Stimulated activated naive CD4-positive, alpha-beta T cell (primary cell): ENCODE results near the gene C5orf15.
"Not testable (repeated sequence)": the region's sequence is repeated elsewhere in the genome, so short reads cannot be mapped to it uniquely, and the experiment has no call there.

Experiments used
- DNase-seq, 6 experiments: peaks; one replicate each; lab custom pipeline; 2025; lab: John Stamatoyannopoulos, UW

The C5orf15 gene

DNA sequence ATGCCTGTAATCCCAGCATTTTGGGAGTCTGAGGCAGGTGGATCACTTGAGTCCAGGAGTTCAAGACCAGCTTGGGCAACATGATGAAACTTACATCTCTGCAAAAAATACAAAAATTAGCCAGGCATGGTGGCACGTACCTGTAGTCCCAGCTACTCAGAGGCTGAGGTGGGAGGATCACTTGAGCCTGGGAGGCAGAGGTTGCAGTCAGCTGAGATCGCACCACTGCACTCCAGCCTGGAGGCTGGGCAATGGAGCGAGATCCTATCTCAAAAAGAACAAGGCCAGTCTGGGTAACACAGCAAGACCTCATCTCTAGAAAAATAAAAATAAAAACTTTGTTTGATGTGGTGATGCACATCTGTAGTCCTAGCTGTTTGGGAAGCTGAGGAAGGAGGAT lies 30.8 kb downstream of the C5orf15 start:
- DNase-seq, result not testable (repeated sequence)

DNA sequence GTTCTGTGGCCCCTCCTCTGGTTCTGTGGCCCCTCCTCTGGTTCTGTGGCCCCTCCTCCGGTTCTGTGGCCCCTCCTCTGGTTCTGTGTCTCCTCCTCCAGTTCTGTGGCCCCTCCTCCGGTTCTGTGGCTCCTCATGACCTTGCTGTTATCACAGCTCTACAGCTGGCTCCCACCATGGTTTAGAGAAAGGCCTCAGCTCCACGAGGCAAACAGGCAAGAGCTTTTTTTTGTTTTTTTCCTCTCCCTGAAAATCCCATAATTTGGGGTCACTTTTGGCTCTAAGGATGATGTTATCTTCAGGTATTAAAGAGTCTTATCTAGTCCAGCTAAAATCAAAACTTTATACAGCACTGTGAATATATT lies 31.8 kb downstream of the C5orf15 start:
- DNase-seq, result no peak

DNA sequence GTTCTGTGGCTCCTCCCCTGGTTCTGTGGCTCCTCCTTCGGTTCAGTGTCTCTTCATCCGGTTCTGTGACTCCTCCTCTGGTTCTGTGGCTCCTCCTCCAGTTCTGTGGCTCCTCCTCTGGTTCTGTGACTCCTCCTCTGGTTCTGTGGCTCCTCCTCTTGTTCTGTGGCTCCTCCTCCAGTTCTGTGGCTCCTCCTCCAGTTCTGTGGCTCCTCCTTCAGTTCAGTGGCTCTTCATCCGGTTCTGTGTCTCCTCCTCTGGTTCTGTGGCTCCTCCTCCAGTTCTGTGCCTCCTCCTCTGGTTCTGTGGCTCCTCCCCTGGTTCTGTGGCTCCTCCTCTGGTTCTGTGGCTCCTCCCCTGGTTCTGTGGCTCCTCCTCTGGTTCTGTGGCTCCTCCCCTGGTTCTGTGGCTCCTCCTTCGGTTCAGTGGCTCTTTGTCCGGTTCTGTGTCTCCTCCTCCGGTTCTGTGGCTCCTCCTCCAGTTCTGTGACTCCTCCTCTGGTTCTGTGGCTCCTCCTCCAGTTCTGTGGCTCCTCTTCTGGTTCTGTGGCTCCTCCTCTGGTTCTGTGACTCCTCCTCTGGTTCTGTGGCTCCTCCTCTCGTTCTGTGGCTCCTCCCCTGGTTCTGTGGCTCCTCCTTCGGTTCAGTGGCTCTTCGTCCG lies 32.3 kb downstream of the C5orf15 start:
- not testable (repeated sequence) for DNase-seq

DNA sequence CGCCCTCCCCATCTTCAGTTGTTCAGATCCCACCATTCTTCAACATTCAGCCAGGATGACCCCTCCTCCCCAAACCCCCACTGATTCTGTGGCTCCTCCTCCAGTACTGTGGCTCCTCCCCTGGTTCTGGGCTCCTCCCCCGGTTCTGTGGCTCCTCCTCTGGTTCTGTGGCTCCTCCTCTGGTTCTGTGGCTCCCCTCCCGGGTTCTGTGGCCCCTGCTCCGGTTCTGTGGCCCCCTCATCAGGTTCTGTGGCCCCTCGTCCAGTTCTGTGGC lies 32.8 kb downstream of the C5orf15 start:
- DNase-seq, result no peak

DNA sequence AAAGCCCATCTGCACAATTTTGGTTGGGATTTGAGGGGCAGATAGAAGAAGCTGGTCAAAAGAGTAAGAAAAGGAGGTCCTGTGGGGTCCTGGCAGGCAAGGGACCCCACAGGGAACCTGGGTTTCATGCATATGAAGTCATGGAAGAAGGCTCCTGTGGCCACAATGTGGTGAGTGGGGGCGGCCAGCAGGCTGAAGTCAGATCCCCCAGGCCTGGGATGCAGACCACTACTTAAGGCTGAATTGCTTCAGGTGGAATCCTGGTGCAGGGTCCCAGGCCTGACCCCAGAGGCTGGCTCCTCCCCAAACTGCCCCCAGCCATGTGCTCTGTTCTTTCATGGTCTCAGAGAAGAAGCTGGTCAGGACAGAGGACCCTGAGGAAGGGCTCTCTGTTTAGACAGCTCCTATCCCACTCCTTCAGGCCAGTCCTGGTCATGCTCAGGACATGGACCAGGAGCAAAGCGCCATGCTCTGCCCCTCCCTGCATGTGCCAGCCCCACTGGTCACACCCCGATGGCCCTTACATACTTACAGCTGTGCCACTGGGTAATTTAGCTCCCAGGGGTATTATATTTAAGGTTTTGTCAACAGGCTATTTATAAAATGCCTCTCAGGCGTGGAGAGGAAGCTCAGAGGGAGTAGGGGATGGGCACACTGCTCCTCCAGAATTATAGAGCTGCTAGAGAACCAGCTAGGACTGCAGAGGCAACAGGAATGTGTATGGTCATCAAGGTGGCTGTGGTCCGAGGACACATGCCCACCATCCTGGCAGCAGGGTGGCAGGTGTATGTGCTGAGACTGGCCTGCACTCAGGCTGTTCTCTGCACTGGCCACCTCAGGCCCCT lies 33.4 kb downstream of the C5orf15 start:
- DNase-seq, result no peak

DNA sequence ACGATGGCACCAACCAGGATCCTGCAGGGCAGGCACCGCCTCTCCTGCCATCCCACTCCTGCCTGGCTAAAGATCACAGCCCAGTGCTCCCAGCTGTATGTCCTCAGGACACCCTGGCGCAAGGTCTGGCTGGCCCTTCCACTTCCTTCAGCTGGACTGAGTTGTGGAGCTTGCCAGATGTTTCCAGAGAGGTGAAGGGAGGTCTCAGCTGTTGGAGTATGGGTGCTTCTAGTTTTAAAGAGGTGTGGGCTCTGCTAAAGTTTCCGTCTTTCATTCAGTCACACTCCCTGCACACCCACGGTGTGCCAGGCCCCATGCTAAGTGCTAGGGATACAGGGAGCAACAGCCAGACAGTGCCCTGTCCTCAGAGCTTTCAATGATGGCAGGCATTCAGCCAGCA lies 34.1 kb downstream of the C5orf15 start:
- DNase-seq, result no peak

DNA sequence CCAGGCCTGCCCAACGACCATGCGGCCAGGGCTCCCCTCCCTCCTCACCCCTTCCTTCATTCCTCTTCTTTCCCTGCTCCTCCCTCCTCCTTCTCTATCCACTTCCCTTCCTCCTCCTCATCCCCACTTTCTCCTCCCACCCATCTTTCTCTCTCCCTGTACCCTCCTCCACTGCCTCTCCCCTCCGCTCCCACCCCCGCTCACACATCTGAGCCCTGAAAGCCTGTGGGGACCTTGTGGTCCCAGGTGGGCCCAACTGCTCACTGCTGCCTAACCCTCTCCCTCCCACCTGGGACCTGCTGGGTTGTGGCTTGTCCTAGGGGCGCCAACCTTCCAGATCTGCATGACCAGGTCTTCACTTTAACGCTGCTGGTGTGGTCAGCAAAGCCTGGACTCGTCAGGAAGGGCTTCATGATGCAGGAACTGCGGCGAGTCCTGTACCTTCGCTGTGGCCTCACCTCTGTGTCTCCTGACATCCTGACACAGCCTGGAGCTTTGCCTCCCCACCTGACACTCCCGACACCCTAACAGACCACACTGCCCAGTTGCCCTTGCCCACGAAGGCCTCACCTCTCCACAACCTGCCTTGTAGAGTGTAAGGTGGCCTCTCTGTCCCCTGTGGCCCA lies 34.6 kb downstream of the C5orf15 start:
- DNase-seq, result no peak

DNA sequence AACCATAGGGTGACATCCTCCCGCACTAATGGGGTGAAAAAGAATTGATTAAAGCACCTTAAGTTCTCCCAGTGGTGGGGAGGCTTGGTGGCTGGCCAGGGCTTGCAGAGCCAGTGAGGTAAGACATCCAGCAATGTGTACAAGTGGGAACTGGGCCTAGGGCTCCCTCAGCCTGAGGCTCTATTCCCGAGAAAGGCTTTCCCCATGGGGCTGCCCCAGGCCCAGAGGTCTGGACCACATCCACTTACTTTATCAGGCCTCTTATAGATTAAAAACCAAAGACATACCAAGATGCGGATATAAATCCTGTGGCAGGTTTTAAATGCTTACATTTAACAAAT lies 35.3 kb downstream of the C5orf15 start:
- no peak for DNase-seq

DNA sequence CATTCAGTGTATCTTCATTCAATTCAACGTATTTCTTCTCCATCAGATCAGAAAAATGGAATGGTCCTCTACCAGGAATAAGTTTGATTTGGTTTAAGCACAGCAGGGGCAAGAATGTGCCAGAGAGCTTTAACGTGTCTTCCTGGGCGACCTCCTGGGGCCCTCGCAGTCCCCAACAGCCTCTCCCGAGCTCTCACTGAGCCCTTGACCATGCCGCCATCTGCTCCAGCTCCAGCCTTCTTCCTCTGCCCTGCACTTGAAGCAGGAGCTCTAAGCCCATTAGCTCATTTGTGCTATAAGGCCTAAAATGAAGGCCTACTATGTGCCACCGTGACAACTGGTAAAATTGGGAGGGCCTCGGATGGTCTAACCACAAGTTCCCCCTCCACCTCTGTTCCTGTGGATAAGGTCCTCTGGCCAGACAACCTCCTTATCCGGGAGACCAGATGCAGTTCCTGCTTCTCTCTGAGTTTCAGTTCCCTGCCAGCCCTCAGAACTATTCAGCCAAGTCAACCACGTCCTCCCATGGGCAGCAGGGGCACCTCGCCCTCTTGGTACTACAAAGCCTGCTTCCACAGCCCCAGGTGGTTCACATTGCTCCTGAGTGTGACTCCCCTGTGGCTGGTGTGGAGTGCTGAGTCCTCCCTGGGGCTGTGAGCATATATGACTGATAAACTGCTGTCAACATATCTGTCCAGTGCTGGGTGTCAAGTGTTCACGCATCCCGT lies 35.8 kb downstream of the C5orf15 start:
- no peak for DNase-seq

DNA sequence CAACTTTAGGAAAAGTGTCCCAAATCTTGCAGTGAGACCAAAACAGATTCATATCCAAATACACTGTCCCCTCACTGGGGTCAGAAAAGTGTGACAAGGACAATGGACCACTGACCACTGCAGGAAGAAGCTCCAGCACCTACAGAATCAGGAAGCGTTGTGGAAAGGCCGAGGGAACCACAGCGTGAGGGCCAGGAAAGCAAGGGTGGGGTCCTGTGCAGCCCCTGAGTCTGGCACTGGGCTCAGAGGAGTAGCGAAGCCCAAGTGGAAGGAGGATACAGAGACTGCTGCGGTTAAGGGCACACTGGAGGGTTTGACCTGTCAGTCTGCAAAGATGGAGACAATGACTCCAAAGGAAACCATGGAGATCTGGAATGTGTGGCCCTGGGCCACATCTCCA lies 36.9 kb downstream of the C5orf15 start:
- DNase-seq, result no peak

DNA sequence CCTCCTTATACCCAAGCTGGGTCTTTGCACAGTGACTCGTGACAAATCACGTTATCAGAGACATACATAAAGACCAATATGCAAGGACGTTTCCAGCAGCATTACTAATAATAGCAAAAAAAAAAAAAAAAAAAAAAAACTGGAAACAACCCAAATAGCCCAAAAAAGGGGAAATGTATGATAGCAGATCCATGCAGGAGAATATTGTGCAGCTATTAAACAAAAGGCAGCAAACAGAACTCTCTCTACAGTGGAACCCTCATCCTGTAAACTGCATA lies 37.7 kb downstream of the C5orf15 start:
- no peak for DNase-seq

DNA sequence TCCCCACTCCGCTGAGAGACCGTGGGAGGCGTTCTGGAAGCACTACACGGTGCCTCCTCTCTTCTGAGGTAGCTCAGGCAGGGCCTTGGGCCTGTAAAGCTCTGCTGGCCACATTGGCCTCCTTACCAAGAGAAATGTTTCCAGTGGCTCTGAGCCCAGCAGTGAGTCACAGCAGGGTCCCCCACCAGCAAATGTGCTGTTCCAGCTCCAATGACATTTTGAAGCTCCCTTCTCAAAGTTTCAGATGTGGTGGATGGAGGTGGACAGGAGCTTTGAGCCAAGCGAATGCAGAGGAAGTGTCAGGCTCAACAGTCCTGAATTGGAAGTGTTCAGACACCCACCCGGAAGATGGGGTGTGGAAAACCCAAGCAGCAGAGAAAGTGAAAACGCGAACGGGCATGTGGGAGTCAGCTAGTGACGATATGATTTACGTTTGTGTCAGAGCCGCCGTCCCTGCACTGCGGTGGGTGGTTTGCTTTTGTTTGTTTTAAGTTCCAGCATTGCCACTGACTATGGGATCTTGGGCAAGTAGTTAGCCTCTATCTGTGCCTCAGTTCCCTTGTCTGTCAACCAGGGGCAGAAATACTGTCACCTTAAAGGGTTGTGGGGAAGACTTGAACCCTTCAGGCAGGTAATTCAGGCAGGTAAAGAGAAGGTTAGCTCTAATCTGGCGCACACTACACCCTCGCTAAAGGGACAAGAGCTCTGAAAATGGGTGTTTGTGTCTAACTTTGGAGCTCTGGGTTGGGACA lies 38.2 kb downstream of the C5orf15 start:
- DNase-seq, result peak in 5 of 6 experiments; percentile 12 to 58 (median 17)

DNA sequence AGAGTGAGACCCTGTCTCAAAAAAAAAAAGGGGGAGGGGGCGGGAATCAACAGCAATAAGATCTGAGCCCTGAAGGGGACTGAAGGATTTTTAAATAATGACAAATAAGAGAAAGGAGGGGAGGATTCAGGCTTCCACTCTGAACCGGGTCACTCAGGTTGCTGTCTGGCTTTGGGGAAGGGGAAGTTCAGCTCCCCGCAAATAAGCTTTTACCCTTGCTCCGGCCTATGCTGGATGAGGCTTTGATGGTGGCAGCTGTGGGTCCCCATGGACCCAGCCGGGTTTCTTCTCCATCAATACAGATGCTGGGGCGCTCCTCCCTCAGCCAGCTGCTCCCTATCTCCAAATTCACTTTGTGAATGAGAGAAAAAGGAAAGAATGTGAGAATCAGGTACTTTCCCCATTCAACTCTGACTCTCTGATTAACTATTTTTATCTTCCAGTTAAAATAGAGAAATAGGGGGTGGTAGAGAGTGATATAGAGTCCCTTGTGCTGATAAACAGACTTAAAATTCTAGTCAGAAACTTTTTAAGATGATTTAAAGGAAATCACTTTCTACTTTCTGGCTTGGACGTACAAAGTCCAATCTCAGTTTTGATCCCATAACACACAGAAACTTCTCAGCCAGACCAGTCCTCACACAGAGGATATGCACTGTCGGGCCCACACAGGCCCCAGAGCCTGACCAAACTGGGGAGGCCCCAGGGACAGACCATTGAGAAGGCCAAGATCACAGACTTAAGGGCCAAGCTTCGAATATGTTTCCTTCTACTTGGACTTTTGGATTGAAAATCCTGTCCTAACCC lies 39.6 kb downstream of the C5orf15 start:
- no peak for DNase-seq

DNA sequence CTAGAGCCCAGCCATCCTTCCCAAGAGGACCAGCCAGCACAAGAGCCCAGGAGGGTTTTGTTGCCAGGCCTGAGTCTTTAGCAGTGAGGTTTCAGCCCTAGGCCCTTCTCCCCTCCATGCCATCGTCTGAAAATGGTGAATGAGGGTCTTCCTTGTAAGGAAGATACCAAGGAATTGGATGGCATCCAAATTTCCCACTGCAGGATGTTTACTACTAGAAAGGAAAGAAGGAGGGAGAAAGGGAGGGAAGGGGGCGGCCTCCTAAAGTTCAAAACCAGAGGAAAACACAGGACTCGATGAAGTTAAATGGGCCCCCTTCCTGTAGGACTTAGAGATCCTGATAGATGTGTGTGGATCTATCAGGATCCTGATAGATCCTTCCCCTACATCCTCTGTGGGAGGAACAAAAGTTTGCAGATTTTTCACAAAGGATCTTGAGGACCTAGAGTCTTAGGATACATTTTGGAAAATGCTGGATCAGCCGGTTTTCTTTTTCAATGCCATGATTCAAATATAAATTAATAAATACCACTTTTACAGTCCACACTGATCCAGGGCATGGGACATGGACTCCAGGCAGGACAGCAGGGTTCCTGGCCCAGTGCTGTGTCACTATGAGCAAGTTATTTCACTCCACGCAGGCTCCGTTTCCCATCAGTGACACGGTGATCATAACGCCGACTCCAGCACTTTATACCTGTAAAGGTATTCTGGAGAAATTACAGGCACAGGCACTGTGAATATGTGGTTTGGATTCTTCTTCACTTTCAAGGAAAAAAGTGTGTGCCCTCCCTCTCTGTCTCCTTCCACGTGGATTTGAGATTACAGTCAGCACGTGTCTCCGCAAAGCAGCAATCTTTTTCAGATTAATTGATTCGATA lies 40.9 kb downstream of the C5orf15 start:
- no peak for DNase-seq

DNA sequence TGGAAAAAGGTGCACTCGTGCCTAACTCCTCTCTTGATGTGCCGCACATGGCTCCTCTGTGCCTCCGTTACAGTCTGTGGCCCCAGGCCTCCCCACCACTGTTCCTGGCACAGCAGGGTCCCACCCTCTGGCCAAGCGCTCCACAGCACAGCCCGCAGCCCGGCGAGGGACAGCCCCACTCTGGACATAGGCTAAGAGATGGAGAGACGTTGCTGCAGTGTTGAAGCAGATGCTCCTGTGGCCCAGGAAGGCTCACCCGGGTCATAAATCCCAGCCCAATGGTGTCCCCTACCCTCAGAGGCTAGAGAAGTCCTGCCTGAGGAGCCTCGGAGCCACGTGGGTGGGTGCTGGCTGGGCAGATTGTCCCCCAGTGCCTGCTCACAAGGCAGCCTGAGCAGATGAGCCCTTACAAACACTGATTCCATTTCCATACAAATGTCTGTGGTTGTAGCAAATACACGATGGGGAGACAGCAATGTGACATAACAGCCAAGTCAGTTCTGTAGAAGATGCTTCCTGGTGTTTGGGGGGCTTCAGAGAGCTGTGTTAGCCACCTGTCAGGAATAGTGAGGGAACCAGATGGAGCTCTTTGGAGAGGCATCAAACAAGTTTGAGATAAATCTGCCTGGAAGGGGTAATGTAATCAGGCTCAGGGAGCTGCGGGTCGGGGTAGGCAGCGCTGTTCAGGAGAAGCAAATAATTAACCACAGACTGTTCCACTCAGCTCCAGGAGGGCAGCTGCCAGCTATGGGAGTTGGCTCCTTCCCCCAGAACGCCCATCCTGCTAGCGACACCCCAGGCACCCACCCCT lies 41.7 kb downstream of the C5orf15 start:
- DNase-seq, result no peak

DNA sequence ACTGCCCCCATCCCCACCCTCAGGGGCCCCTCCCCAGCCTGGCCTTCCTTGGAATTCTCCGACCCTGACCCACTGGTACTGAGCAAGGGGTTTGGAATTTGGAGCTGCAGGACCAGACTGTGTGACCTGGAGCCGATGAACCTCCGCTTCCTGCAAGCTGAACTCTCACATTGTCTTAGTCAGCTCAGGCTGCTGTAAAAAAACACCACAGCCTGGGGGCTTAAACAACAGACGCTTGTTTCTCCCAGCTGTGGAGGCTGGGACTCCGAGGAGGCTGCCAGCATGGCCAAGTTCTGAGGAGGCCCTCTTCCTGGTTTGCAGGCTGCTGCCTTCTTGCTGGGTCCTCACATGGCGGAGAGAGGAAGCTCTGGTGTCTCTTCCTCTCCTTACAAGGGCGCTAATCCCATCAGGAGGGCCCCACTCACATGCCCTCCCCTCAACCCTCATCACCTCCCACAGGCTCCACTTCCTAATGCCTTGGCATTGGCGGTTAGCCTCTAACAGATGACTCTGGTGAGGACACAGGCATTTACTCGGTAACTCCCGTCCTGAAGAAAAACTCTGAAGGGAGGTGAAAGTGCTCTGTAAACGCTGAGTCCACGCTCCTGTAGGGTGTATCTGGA lies 42.4 kb downstream of the C5orf15 start:
- no peak for DNase-seq

DNA sequence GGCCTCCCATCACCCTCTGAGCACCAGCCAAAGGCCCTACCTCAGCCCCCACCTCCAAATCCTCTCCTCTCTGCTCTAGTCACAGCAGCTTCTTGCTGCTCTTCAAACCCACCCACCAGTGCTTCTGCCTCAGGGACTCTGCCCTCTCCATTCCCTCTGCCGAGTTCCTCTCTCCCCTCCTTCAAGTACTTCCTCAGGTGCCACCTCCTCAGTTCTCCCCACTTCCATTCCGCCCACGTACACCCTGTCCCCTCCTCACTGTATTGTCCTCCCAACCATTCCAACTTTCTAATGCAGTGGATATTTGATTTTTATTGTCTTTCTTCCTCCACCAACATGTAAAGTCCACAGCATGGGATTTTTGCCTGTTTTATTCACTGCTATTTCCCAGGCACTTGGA lies 43.2 kb downstream of the C5orf15 start:
- DNase-seq, result no peak

DNA sequence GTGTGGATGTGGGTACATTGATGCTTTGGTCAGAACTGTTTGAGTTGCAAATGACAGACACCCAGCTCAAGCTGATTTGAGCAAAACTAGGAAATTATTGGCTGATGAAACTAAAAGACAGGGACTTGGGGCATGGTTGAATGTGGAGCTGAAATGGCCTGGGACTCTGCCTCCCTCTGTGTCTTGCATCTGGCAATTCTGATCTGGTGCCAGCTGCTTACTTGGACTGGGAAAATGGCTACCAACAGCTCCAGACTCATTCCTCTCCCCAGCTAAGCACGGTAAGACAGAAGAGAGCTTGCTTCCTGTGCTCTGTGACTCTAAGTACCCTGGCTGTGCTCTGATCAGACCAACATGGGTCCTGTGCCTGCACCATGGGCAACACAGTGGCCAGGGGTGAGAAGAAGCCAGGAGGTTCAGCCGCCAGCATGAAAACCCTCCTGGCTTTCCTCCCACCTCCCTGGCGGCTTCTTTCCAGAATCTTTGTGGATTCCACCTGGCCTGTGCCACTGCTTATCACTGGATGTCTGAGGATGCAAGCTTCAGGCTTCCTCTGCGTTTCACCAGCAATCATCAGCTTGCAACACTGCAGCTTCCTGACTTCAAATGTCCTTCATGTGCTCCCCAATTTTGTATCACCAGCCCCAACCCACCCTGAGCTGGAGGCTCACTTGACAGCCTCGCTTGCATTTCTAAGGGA lies 44.1 kb downstream of the C5orf15 start:
- no peak for DNase-seq

DNA sequence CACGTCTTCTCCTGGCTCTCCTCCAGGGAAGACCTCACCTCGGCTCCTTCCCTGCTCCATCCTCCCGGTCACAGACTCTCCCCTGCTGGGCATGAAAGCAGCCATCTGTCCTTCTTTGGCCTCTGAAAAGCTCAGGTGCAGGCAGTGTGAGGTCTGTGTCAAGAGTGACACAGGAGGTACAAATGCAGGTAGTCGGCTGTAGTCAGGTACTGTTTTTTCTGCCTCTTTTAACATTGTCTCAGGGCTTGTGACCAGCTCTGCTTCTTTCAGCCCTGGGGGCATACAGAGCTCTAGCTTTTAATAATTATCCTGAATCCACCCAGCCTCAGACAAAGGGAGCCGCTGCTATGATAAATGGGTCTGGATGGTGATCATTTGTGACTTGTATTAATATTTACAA lies 46.4 kb downstream of the C5orf15 start:
- no peak for DNase-seq
